Psoas muscle (tissue), 8 donors: ENCODE measurements around the gene HOXB8. TPM values are rescaled to one million over a fixed set of nuclear protein-coding genes. Genes with fewer than 3 reads are reported as not detected.

Experiments used
- ATAC-seq, 4 donors: fragments of 200-7000 bp; cut with Tn5 transposase; one replicate each; pipeline ENCODE4 v1.9.1; 2020; ENCODE audit warnings: moderate library complexity in 3 of 4, mild to moderate bottlenecking in 2 of 4
- DNase-seq, 2 donors: peaks; one replicate each; pipeline ENCODE4 v3.0.0-alpha.2; 2020
- H3K27ac ChIP-seq: fragments of 200-600 bp; one replicate; pipeline ENCODE4 v1.8.0; 2022
- H3K27me3 ChIP-seq, 3 donors: fragments of 200-600 bp in 1 of 3; one replicate each; pipeline versions ENCODE4 v1.6.1 to v1.8.0; 2013 to 2022; ENCODE audit warnings: low read length in 2 of 3, mild to moderate bottlenecking in 2 of 3, moderate library complexity in 1 of 3; ENCODE audit not compliant: insufficient read depth in 3 of 3
- H3K36me3 ChIP-seq, 2 donors: fragments of 200-600 bp in 1 of 2; one replicate each; pipeline versions ENCODE4 v1.6.1 to v1.8.0; 2013 to 2022; ENCODE audit warnings: low read depth in 1 of 2, mild to moderate bottlenecking in 1 of 2, moderate library complexity in 1 of 2; ENCODE audit not compliant: insufficient read depth in 1 of 2
- H3K4me1 ChIP-seq: fragments of 200-600 bp; one replicate; pipeline ENCODE4 v1.8.0; 2022
- H3K4me3 ChIP-seq: fragments of 200-600 bp; one replicate; pipeline ENCODE4 v1.8.0; 2022; ENCODE audit warnings: mild to moderate bottlenecking
- H3K9me3 ChIP-seq: fragments of 200-600 bp; one replicate; pipeline ENCODE4 v1.8.0; 2022
- CTCF ChIP-seq: fragments of 200-600 bp; IDR thresholded peaks from one replicate; pipeline ENCODE4 v1.8.0; 2022; ENCODE audit warnings: antibody characterized with exemption
- WGBS, 3 donors: extraction: QIAGEN DNeasy Blood & Tissue Kit; methylation state at CpG; one replicate each; pipeline versions ENCODE4 v1.1.6 to v1.1.7; 2013; 5-methylcytosine and 5-hydroxymethylcytosine counted together
- intact Hi-C, 2 donors: fragments of 100-400 bp; cut with DNase I; formaldehyde crosslinking; loops; one replicate each; pipeline versions ENCODE4 v1.11.0 to v1.14.2; 2022
- polyA plus RNA-seq, 3 donors: library from polyadenylated mRNA; stranded (reverse); fragments of 200-250 nt; gene quantifications; one replicate each; pipeline ENCODE4 v1.2.3, GENCODE V29; 2013
- total RNA-seq, 4 donors: library from RNA; stranded (reverse); fragmentation: NEBNext Ultra II Directional in 2 of 4; extraction: Animal tissue kit (Norgen Biotek cat#: 25700) in 2 of 4; gene quantifications; one replicate each; pipeline versions ENCODE4 v1.2.1 to v1.2.4, GENCODE V29; 2021 to 2023
- donor health status: healthy with polysubstance abuse.
- donor health status: DM: no; HTN: no; CAD: no; lungs with moderate emphysema.
- donor health status: Bipolar disorder and iron deficiency.
- donor health status: healthy.
- donor health status: DM: yes; HTN: yes; CAD: no.
- donor health status: DM: no; HTN: no; CAD: no.
- donor health status: DM: no; HTN: no; CAD: no.
- donor health status: DM: yes; HTN: yes; CAD: no.

Gene HOXB8
- total and polyA plus RNA-seq, 7 donors, result 0.05 to 0.10 (median 0.08) TPM; not detected in 4

GRCh38 chr17:48596735-48597527 is 18.2 kb downstream of the HOXB8 start:
- H3K36me3 ChIP-seq, result no peaks in the 10 kb centered on the region
- ATAC-seq (no peak), DNase-seq (no peak)
- no peaks in the 10 kb centered on the region for H3K9me3 ChIP-seq
- peak overlapping the region; percentile 68 for H3K27ac ChIP-seq
- WGBS, 3 donors, result 20 to 34% (median 22%) methylated on average over 24 to 26 of the region's 26 CpGs
- intact Hi-C loops, result loop anchor here in 1 of 2 donors (10.0 kb wide), 1 partner anchor 572 kb away; no protein-coding TSS in a partner anchor
- TF ChIP-seq CTCF, result no peak
- H3K27me3 ChIP-seq, result peaks cover 0 to 90% (median 46%) of the 10 kb centered on the region in 3 donors
- peaks cover 10% of the 10 kb centered on the region for H3K4me1 ChIP-seq
- peak overlapping the region; percentile 73 for H3K4me3 ChIP-seq

- no peaks in the 10 kb centered on the region for H3K9me3 ChIP-seq
- H3K4me1 ChIP-seq, result peaks cover 10% of the 10 kb centered on the region
- no peak for ATAC-seq
- H3K4me3 ChIP-seq, result peak overlapping the region; percentile 73
- 25 to 36% (median 31%) methylated on average over 51 to 54 of the region's 54 CpGs for WGBS, 3 donors
- H3K27ac ChIP-seq, result no peak overlapping the region
- no peak for TF ChIP-seq CTCF
- H3K27me3 ChIP-seq, result peaks cover 0 to 90% (median 41%) of the 10 kb centered on the region in 3 donors
- intact Hi-C loops, result loop anchor here in 1 of 2 donors (10.0 kb wide), 1 partner anchor 571 kb away; no protein-coding TSS in a partner anchor
- no peak for DNase-seq
- H3K36me3 ChIP-seq, result no peaks in the 10 kb centered on the region
These were observed 18.9 kb downstream of the HOXB8 start for GRCh38 chr17:48596000-48596734.

- no peaks in the 10 kb centered on the region for H3K9me3 ChIP-seq
- no peaks in the 10 kb centered on the region for H3K36me3 ChIP-seq
- DNase-seq (no peak), ATAC-seq (no peak)
- intact Hi-C loops, result loop anchor here in 1 of 2 donors (10.0 kb wide), 1 partner anchor 571 kb away; no protein-coding TSS in a partner anchor
- H3K4me3 ChIP-seq, result no peak overlapping the region
- H3K27me3 ChIP-seq, result peaks cover 0 to 93% (median 36%) of the 10 kb centered on the region in 3 donors
- no peak for TF ChIP-seq CTCF
- H3K27ac ChIP-seq, result no peak overlapping the region
- peaks cover 10% of the 10 kb centered on the region for H3K4me1 ChIP-seq
- 71 to 79% (median 75%) methylated on average over 25 of the region's 25 CpGs for WGBS, 3 donors
These were observed 19.7 kb downstream of the HOXB8 start for GRCh38 chr17:48595278-48595999.

GRCh38 chr17:48594538-48595277 is 20.4 kb downstream of the HOXB8 start:
- Histone ChIP-seq H3K9me3 (no peaks in the 10 kb centered on the region), H3K4me1 (peaks cover 10% of the 10 kb centered on the region), H3K27ac (no peak overlapping the region), H3K27me3 (peaks cover 0 to 92% (median 40%) of the 10 kb centered on the region in 3 donors), H3K36me3 (no peaks in the 10 kb centered on the region), H3K4me3 (no peak overlapping the region)
- intact Hi-C loops, result loop anchor here in 1 of 2 donors (10.0 kb wide), 1 partner anchor 570 kb away; no protein-coding TSS in a partner anchor
- TF ChIP-seq CTCF, result no peak
- WGBS, 3 donors, result 66 to 76% (median 73%) methylated on average over 25 of the region's 25 CpGs
- DNase-seq (no peak), ATAC-seq (no peak)
